Measurements from ENCODE around the gene RTP2.

RTP2 gene

GRCh38 chr3:187725653-187726370 is 23.5 kb upstream of the RTP2 start:
- TF ChIP-seq CTCF (IDR thresholded peaks at IDR 0.05; ENCODE audit: borderline replicate concordance, control extremely low read depth, extremely low read depth, insufficient read depth, missing control alignments): no peak

GRCh38 chr3:187725224-187725623 is 22.9 kb upstream of the RTP2 start:
- TF ChIP-seq CTCF (IDR thresholded peaks at IDR 0.05; ENCODE audit: borderline replicate concordance, control extremely low read depth, extremely low read depth, insufficient read depth, missing control alignments): no peak
- no peak for DNase-seq (ENCODE audit: low spot score)
- in situ Hi-C loops (cut with MboI; ENCODE audit: low sequenced_read_pairs, unreplicated experiment): loop anchor here (25.0 kb wide), 1 partner anchor 1412 kb away; no protein-coding TSS in a partner anchor

More at GRCh38 chr3:187725653-187726370, 23.5 kb upstream of the RTP2 start:
- in situ Hi-C loops (cut with MboI; ENCODE audit: low sequenced_read_pairs, unreplicated experiment): loop anchor here (25.0 kb wide), 1 partner anchor 1411 kb away; no protein-coding TSS in a partner anchor
- DNase-seq (ENCODE audit: low spot score): no peak

- TF ChIP-seq CTCF (IDR thresholded peaks at IDR 0.05; ENCODE audit: borderline replicate concordance, control extremely low read depth, extremely low read depth, insufficient read depth, missing control alignments): no peak
- in situ Hi-C loops (cut with MboI; ENCODE audit: low sequenced_read_pairs, unreplicated experiment): no loop called here
- no peak for DNase-seq (ENCODE audit: low spot score)
Measured at GRCh38 chr3:187722206-187722612, 19.9 kb upstream of the RTP2 start.

GRCh38 chr3:187721055-187721454 is 18.7 kb upstream of the RTP2 start:
- no peak for TF ChIP-seq CTCF (IDR thresholded peaks at IDR 0.05; ENCODE audit: borderline replicate concordance, control extremely low read depth, extremely low read depth, insufficient read depth, missing control alignments)
- in situ Hi-C loops (cut with MboI; ENCODE audit: low sequenced_read_pairs, unreplicated experiment): no loop called here
- no peak for DNase-seq (ENCODE audit: low spot score)

- TF ChIP-seq CTCF (IDR thresholded peaks at IDR 0.05; ENCODE audit: borderline replicate concordance, control extremely low read depth, extremely low read depth, insufficient read depth, missing control alignments): no peak
- no peak for DNase-seq (ENCODE audit: low spot score)
- in situ Hi-C loops (cut with MboI; ENCODE audit: low sequenced_read_pairs, unreplicated experiment): no loop called here
Measured at GRCh38 chr3:187720337-187720670, 17.9 kb upstream of the RTP2 start.

- no peak for DNase-seq (ENCODE audit: low spot score)
- in situ Hi-C loops (cut with MboI; ENCODE audit: low sequenced_read_pairs, unreplicated experiment): no loop called here
- TF ChIP-seq CTCF (IDR thresholded peaks at IDR 0.05; ENCODE audit: borderline replicate concordance, control extremely low read depth, extremely low read depth, insufficient read depth, missing control alignments): no peak
Measured at GRCh38 chr3:187719628-187720336, 17.4 kb upstream of the RTP2 start.

Measured in GM13976 (cell line).